Measurements from ENCODE around the gene ICA1.

ICA1 gene

DNA sequence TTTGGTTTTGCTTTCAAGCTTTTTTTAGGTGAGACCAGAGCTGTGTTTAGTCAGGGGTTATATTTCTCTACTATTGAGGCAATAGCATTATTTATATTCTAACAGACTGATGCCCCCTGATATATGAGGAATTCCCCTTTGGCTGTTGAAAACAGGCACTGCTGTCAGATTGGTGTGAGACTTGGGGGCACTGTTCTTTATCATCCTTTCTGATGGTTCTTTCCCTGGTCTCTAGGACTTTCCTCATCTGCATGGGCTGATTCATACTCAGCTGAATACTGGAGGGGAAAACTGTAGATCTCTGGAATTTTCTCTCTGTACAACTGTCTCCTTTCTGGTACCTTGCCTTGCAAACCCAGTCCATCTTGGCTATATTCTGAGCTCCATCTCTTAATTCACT lies 10.0 kb upstream of the ICA1 start:
- H3K27ac ChIP-seq (ENCODE audit: low read length) = no peak overlapping the region
- no peaks in the 10 kb centered on the region for H4K20me1 ChIP-seq (ENCODE audit: insufficient read depth, low read length)
- no peaks in the 10 kb centered on the region for H3K36me3 ChIP-seq (replicated peaks; ENCODE audit: insufficient read depth, low read length)
- no peak overlapping the region for H3K4me2 ChIP-seq (ENCODE audit: low read depth, low read length)
- no peaks in the 10 kb centered on the region for H3K9me3 ChIP-seq (replicated peaks; ENCODE audit: insufficient read depth, low read length)
- H3F3A ChIP-seq (ENCODE audit: insufficient read depth, low read length) = no peaks in the 10 kb centered on the region
- H3K9me2 ChIP-seq (replicated peaks; ENCODE audit: insufficient read depth, low read length) = no peaks in the 10 kb centered on the region
- TF ChIP-seq EZH2 (optimal IDR thresholded peaks at IDR 0.05; ENCODE audit: low read depth, low read length) = no peak
- no peak for TF ChIP-seq EZH2phosphoT487 (IDR thresholded peaks at IDR 0.05; ENCODE audit: low read length)
- TF ChIP-seq, protein P1, sequence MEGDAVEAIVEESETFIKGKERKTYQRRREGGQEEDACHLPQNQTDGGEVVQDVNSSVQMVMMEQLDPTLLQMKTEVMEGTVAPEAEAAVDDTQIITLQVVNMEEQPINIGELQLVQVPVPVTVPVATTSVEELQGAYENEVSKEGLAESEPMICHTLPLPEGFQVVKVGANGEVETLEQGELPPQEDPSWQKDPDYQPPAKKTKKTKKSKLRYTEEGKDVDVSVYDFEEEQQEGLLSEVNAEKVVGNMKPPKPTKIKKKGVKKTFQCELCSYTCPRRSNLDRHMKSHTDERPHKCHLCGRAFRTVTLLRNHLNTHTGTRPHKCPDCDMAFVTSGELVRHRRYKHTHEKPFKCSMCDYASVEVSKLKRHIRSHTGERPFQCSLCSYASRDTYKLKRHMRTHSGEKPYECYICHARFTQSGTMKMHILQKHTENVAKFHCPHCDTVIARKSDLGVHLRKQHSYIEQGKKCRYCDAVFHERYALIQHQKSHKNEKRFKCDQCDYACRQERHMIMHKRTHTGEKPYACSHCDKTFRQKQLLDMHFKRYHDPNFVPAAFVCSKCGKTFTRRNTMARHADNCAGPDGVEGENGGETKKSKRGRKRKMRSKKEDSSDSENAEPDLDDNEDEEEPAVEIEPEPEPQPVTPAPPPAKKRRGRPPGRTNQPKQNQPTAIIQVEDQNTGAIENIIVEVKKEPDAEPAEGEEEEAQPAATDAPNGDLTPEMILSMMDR (IDR thresholded peaks at IDR 0.05; ENCODE audit: low read length) = no peak
- DNase-seq = no peak
- H3K79me2 ChIP-seq (ENCODE audit: low read length) = no peaks in the 10 kb centered on the region
- H3K4me1 ChIP-seq (ENCODE audit: low read length) = no peaks in the 10 kb centered on the region
- no peak overlapping the region for H3K9ac ChIP-seq (ENCODE audit: low read length)
- H3K4me3 ChIP-seq (ENCODE audit: low read length) = no peak overlapping the region
- no peaks in the 10 kb centered on the region for H3K27me3 ChIP-seq (replicated peaks; ENCODE audit: insufficient read depth, low read length)
- H2AFZ ChIP-seq (ENCODE audit: low read length) = no peak overlapping the region

DNA sequence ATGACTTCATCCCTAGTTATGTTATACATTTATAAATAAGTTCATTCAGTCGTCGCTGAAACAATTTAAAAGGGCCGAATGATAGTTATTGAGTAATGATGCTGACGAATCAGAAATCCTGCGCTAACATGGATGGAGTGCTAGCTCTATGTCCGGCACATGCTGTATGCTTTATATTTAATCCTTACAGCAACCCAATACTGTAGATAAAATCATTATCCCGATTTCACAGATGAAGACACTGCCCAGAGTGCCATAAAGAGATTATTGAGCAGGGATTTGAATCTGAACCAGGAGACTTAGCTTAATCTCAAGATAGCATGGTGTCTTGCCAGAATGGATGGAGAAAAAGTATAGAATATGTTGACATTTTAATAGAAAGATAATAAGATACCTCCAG lies 1.1 kb upstream of the ICA1 start:
- Histone ChIP-seq H3K4me2 (ENCODE audit: low read depth, low read length) (no peak overlapping the region), H3K4me3 (ENCODE audit: low read length) (no peak overlapping the region), H3F3A (ENCODE audit: insufficient read depth, low read length) (no peaks in the 10 kb centered on the region), H4K20me1 (ENCODE audit: insufficient read depth, low read length) (no peaks in the 10 kb centered on the region), H3K36me3 (replicated peaks; ENCODE audit: insufficient read depth, low read length) (no peaks in the 10 kb centered on the region), H3K27ac (ENCODE audit: low read length) (no peak overlapping the region), H3K9ac (ENCODE audit: low read length) (no peak overlapping the region), H3K79me2 (ENCODE audit: low read length) (no peaks in the 10 kb centered on the region), H3K27me3 (replicated peaks; ENCODE audit: insufficient read depth, low read length) (no peaks in the 10 kb centered on the region), H3K9me2 (replicated peaks; ENCODE audit: insufficient read depth, low read length) (no peaks in the 10 kb centered on the region), H3K4me1 (ENCODE audit: low read length) (no peaks in the 10 kb centered on the region), H3K9me3 (replicated peaks; ENCODE audit: insufficient read depth, low read length) (no peaks in the 10 kb centered on the region), H2AFZ (ENCODE audit: low read length) (no peak overlapping the region)
- no peak for DNase-seq
- TF ChIP-seq EZH2phosphoT487 (IDR thresholded peaks at IDR 0.05; ENCODE audit: low read length) = no peak
- TF ChIP-seq, protein P1 (IDR thresholded peaks at IDR 0.05; ENCODE audit: low read length) = no peak
- TF ChIP-seq EZH2 (optimal IDR thresholded peaks at IDR 0.05; ENCODE audit: low read depth, low read length) = no peak

DNA sequence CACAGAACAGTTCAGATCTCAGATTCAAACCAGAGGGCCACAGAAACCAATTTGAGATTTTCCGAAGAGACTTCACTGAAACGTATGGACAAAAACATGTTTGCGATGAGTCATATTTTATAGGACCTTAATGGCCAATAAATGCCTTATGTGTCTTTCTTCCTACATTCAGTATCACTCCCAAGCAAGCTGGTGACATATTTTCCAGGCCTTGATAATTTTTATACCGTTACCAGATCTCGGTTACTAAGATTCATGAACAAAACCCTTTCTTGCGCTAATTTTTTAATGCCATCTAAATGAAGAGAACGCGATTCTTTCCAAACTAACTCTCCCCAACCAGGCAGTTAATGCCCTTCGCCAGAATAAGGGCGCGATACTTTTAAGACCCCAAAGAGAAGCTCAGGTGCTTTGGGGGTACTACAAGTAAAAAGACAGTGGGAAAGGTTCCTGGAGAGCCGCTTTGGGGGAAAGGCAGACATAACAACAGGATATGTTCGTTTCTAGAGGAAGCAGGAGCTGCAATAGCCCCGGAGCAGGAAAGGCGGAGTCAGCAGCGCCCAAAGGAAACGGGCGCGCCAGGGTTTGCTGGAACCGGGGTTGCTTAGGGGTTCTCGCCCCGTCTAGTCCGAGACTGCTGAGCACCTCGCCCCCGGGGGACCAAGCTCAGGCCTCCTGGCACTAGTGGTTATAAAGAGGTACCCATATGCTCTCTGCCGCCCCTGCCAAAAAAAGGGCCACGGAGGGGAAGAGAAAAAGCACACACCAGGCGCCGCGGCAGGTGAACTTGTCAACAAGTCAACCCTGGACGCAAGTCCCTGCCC lies 884 bp downstream of the ICA1 start:
- TF ChIP-seq EZH2phosphoT487 (IDR thresholded peaks at IDR 0.05; ENCODE audit: low read length) (no peak), EZH2 (optimal IDR thresholded peaks at IDR 0.05; ENCODE audit: low read depth, low read length) (no peak)
- TF ChIP-seq, protein P1 (IDR thresholded peaks at IDR 0.05; ENCODE audit: low read length) = no peak
- Histone ChIP-seq H3K27ac (ENCODE audit: low read length) (peak overlapping the region; percentile 2; the same call in 1 of the 2 replicates), H4K20me1 (ENCODE audit: insufficient read depth, low read length) (no peaks in the 10 kb centered on the region), H3K79me2 (ENCODE audit: low read length) (no peaks in the 10 kb centered on the region), H3K27me3 (replicated peaks; ENCODE audit: insufficient read depth, low read length) (no peaks in the 10 kb centered on the region), H3K9me2 (replicated peaks; ENCODE audit: insufficient read depth, low read length) (no peaks in the 10 kb centered on the region), H3K9me3 (replicated peaks; ENCODE audit: insufficient read depth, low read length) (no peaks in the 10 kb centered on the region), H3K4me3 (ENCODE audit: low read length) (peak overlapping the region; percentile 75), H3K9ac (ENCODE audit: low read length) (peak overlapping the region; percentile 55; the same call in 1 of the 2 replicates), H3K36me3 (replicated peaks; ENCODE audit: insufficient read depth, low read length) (no peaks in the 10 kb centered on the region), H3K4me2 (ENCODE audit: low read depth, low read length) (peak overlapping the region; percentile 77), H3F3A (ENCODE audit: insufficient read depth, low read length) (no peaks in the 10 kb centered on the region), H3K4me1 (ENCODE audit: low read length) (no peaks in the 10 kb centered on the region), H2AFZ (ENCODE audit: low read length) (peak overlapping the region; percentile 90)
- peak; percentile 33 for DNase-seq
